Activated T-cell treated with anti-CD3 and anti-CD28 coated beads, Interleukin-2, amount 50 U/mL, for 24 hours (primary cell): Measurements from ENCODE around the gene VPS26B.

Experiments used
- DNase-seq: peaks from one replicate; pipeline ENCODE4 v3.0.0-alpha.2; 2020
- H3K27ac Mint-ChIP-seq: 2 replicates; pipeline ENCODE4 v1.8.0; 2020; ENCODE audit warnings: mild to moderate bottlenecking, mixed read lengths
- H3K27me3 Mint-ChIP-seq: 2 replicates; pipeline ENCODE4 v1.8.0; 2020; ENCODE audit warnings: mixed read lengths
- H3K36me3 Mint-ChIP-seq: 2 replicates; pipeline ENCODE4 v1.8.0; 2020; ENCODE audit warnings: low read depth, mixed read lengths
- H3K4me1 Mint-ChIP-seq: 2 replicates; pipeline ENCODE4 v1.8.0; 2020; ENCODE audit warnings: low read depth, mixed read lengths
- H3K4me3 Mint-ChIP-seq: 2 replicates; pipeline ENCODE4 v1.8.0; 2020; ENCODE audit warnings: mild to moderate bottlenecking, moderate library complexity, mixed read lengths
- H3K9me3 Mint-ChIP-seq: 2 replicates; pipeline ENCODE4 v1.8.0; 2020; ENCODE audit warnings: mixed read lengths

The VPS26B gene

DNA sequence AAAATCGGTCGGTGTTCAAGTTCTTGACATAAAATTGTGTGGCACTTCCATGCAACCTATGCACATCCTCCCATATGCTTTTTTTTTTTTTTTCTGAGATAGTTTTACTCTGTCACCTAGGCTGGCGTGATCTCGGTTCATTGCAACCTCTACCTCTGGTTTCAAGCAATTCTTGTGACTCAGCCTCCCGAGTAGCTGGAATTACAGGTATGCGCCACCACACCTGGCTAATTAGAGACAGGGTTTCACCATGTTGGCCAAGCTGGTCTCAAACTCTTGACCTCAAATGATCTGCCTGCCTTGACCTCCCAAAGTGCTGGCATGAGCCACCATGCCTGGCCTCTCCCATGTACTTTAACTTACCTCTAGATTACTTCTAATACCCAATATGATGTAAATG, 66.7 kb downstream of the VPS26B start:
- Mint-ChIP-seq H3K27me3 (no peaks in the 10 kb centered on the region), H3K4me3 (no peak overlapping the region), H3K27ac (no peak overlapping the region), H3K9me3 (no peaks in the 10 kb centered on the region), H3K4me1 (no peaks in the 10 kb centered on the region), H3K36me3 (no peaks in the 10 kb centered on the region)
- DNase-seq, result no peak

- no peaks in the 10 kb centered on the region for H3K4me1 Mint-ChIP-seq
- H3K9me3 Mint-ChIP-seq, result no peaks in the 10 kb centered on the region
- no peak overlapping the region for H3K27ac Mint-ChIP-seq
- no peak overlapping the region for H3K4me3 Mint-ChIP-seq
- H3K36me3 Mint-ChIP-seq, result no peaks in the 10 kb centered on the region
- no peaks in the 10 kb centered on the region for H3K27me3 Mint-ChIP-seq
- no peak for DNase-seq
These were observed 68.2 kb downstream of the VPS26B start for GRCh38 chr11:134292661-134293060.

- Mint-ChIP-seq H3K36me3 (no peaks in the 10 kb centered on the region), H3K9me3 (no peaks in the 10 kb centered on the region), H3K4me1 (no peaks in the 10 kb centered on the region), H3K27ac (no peak overlapping the region), H3K4me3 (no peak overlapping the region), H3K27me3 (no peaks in the 10 kb centered on the region)
- no peak for DNase-seq
These were observed 68.9 kb downstream of the VPS26B start for GRCh38 chr11:134293119-134294113.

DNA sequence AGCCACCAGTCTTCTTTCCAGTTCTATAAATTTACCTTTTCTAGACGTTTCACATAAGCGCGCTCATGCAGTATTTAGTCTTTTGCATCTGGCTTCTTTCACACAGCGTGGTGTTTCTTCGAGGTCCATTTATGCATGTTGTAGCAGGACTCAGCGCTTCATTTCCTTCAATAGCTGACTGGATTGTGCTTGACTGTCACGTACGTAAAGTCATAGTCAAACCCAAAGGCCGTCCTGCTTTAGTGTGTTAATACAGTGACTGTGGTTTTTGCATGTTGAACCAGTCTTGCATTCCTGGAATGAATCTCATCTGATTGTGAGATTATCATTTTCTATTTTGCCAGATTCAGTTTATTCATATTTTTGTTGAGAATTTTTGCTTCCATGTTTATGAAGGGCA, 70.2 kb downstream of the VPS26B start:
- Mint-ChIP-seq H3K36me3 (no peaks in the 10 kb centered on the region), H3K27ac (no peak overlapping the region), H3K4me1 (no peaks in the 10 kb centered on the region), H3K4me3 (no peak overlapping the region), H3K27me3 (no peaks in the 10 kb centered on the region), H3K9me3 (no peaks in the 10 kb centered on the region)
- no peak for DNase-seq
